SK-N-SH (cell line): ENCODE measurements around the gene TUBB3. TPM values are rescaled to one million over a fixed set of nuclear protein-coding genes. Genes with fewer than 3 reads are reported as not detected.

ENCODE experiments used
- CTCF ChIA-PET: fragments of 300-600, 350-600 bp; formaldehyde crosslinking; extraction: SDS; loops from one replicate; lab custom pipeline; 2021; lab: Yijun Ruan, JAX
- POLR2A ChIA-PET: fragments of 350-600 bp; sonication (Branson Sonifier 250); formaldehyde crosslinking; extraction: SDS; loops from one replicate; lab custom pipeline; 2020; ENCODE audit warnings: antibody characterized with exemption, inconsistent platforms; lab: Yijun Ruan, JAX
- DNase-seq: peaks from one replicate; pipeline ENCODE4 v3.0.0; 2012
- H2AFZ ChIP-seq: fragments of 200-600 bp; sonication (generic); 2 replicates; pipeline ENCODE4 v1.8.1; 2016; ENCODE audit warnings: antibody characterized with exemption, mild to moderate bottlenecking, low read depth
- H3F3A ChIP-seq: fragments of 200-600 bp; sonication (generic); replicated peaks from 2 replicates; pipeline ENCODE3; 2016; ENCODE audit warnings: antibody characterized with exemption, mild to moderate bottlenecking; ENCODE audit not compliant: insufficient read depth
- H3K27ac ChIP-seq, 2 experiments: fragments of 200-500 bp in 1 of 2; fragments of 200-600 bp in 1 of 2; sonication (Bioruptor generic) in 1 of 2; sonication (generic), shearing (Covaris generic) in 1 of 2; 2 replicates each; pipeline versions ENCODE4 v1.5.1 to v1.6.1; 2014 to 2016; ENCODE audit warnings: low read depth in 2 of 2, inconsistent platforms in 1 of 2, low read length in 1 of 2, mild to moderate bottlenecking in 1 of 2, mixed read lengths in 1 of 2
- H3K27me3 ChIP-seq: fragments of 200-600 bp; sonication (generic), shearing (Covaris generic); 2 replicates; pipeline ENCODE4 v1.6.1; 2016; ENCODE audit warnings: mixed run types; ENCODE audit not compliant: insufficient read depth
- H3K36me3 ChIP-seq, 2 experiments: fragments of 200-500 bp in 1 of 2; fragments of 200-600 bp in 1 of 2; sonication (Bioruptor generic) in 1 of 2; sonication (generic) in 1 of 2; replicated peaks in 1 of 2; 2 replicates each; pipeline versions ENCODE3 to v1.5.1; 2014 to 2016; ENCODE audit warnings: low read length in 1 of 2, mild to moderate bottlenecking in 1 of 2; ENCODE audit not compliant: insufficient read depth in 2 of 2, control insufficient read depth in 1 of 2
- H3K4me1 ChIP-seq, 2 experiments: fragments of 200-500 bp in 1 of 2; fragments of 200-600 bp in 1 of 2; sonication (Bioruptor generic) in 1 of 2; sonication (generic), shearing (Covaris generic) in 1 of 2; 2 replicates each; pipeline versions ENCODE4 v1.5.1 to v1.6.1; 2014 to 2016; ENCODE audit warnings: low read depth in 1 of 2, low read length in 1 of 2, mixed run types in 1 of 2; ENCODE audit not compliant: insufficient read depth in 2 of 2, control insufficient read depth in 1 of 2
- H3K4me2 ChIP-seq: fragments of 200-600 bp; sonication (generic), shearing (Covaris generic); 2 replicates; pipeline ENCODE4 v1.6.1; 2017; ENCODE audit warnings: mixed run types
- H3K4me3 ChIP-seq, 2 experiments: fragments of 200-500 bp in 1 of 2; fragments of 200-600 bp in 1 of 2; sonication (Bioruptor generic) in 1 of 2; sonication (generic), shearing (Covaris generic) in 1 of 2; 2 replicates each; pipeline versions ENCODE4 v1.5.1 to v1.8.1; 2014 to 2016; ENCODE audit warnings: low read depth in 2 of 2, inconsistent platforms in 1 of 2, low read length in 1 of 2, mild to moderate bottlenecking in 1 of 2, mixed read lengths in 1 of 2, moderate library complexity in 1 of 2
- H3K79me2 ChIP-seq: fragments of 200-600 bp; sonication (generic); 2 replicates; pipeline ENCODE4 v1.8.1; 2017; ENCODE audit warnings: mild to moderate bottlenecking; ENCODE audit not compliant: insufficient read depth
- H3K9ac ChIP-seq: fragments of 200-600 bp; sonication (generic); 2 replicates; pipeline ENCODE4 v1.6.1; 2017; ENCODE audit warnings: mixed run types
- H3K9me2 ChIP-seq: fragments of 200-600 bp; sonication (generic); 2 replicates; pipeline ENCODE4 v1.6.1; 2017; ENCODE audit warnings: mixed run types
- H3K9me3 ChIP-seq: fragments of 200-600 bp; sonication (generic); 2 replicates; pipeline ENCODE4 v1.6.1; 2017; ENCODE audit warnings: mixed run types, mild to moderate bottlenecking, moderate library complexity
- H4K20me1 ChIP-seq: fragments of 200-600 bp; sonication (generic); 2 replicates; pipeline ENCODE4 v1.6.1; 2017; ENCODE audit warnings: mild to moderate bottlenecking, mixed run types; ENCODE audit not compliant: insufficient read depth
- EP300 ChIP-seq, 2 experiments: IDR thresholded peaks; 2 replicates each; pipeline versions ENCODE4 v1.4.0 to v1.6.1; 2012; ENCODE audit warnings: borderline replicate concordance in 1 of 2, low read depth in 1 of 2, low read length in 1 of 2
- EZH2phosphoT487 ChIP-seq: fragments of 200-600 bp; sonication (generic); IDR thresholded peaks from 2 replicates; pipeline ENCODE4 v1.6.1; 2017; ENCODE audit warnings: low read depth, mixed run types, mild to moderate bottlenecking, antibody characterized with exemption, moderate library complexity, borderline replicate concordance
- FOSL2 ChIP-seq: IDR thresholded peaks from 2 replicates; pipeline ENCODE4 v1.4.0; 2012; ENCODE audit warnings: low read depth, mild to moderate bottlenecking, moderate library complexity, borderline replicate concordance
- FOXJ3 ChIP-seq: sonication (generic); formaldehyde crosslinking; IDR thresholded peaks from 2 replicates; pipeline ENCODE4 v1.5.1; 2020; ENCODE audit warnings: mild to moderate bottlenecking, missing genetic modification reagents
- GABPA ChIP-seq: IDR thresholded peaks from 2 replicates; pipeline ENCODE4 v1.4.0; 2012; ENCODE audit warnings: low read depth, mild to moderate bottlenecking
- MAX ChIP-seq: IDR thresholded peaks from 2 replicates; pipeline ENCODE4 v1.4.0; 2012; ENCODE audit warnings: low read depth
- NRF1 ChIP-seq: IDR thresholded peaks from 2 replicates; pipeline ENCODE4 v1.6.1; 2012; ENCODE audit warnings: low read depth, mild to moderate bottlenecking, low read length
- RCOR1 ChIP-seq: fragments of 150-350 bp; IDR thresholded peaks from 2 replicates; pipeline ENCODE4 v1.6.1; 2017; ENCODE audit warnings: antibody characterized with exemption, low read length
- RFX5 ChIP-seq: IDR thresholded peaks from 2 replicates; pipeline ENCODE4 v1.6.1; 2012; ENCODE audit warnings: mild to moderate bottlenecking, improper control_type of control experiment, low read length
- SMC3 ChIP-seq: IDR thresholded peaks from 2 replicates; pipeline ENCODE4 v1.6.1; 2012; ENCODE audit warnings: low read depth, low read length, improper control_type of control experiment
- TAF1 ChIP-seq: IDR thresholded peaks from 2 replicates; pipeline ENCODE4 v1.6.1; 2012; ENCODE audit warnings: low read depth, mild to moderate bottlenecking, low read length, moderate library complexity, borderline replicate concordance
- TEAD4 ChIP-seq: IDR thresholded peaks from 2 replicates; pipeline ENCODE4 v1.4.0; 2012; ENCODE audit warnings: mild to moderate bottlenecking, borderline replicate concordance; ENCODE audit not compliant: insufficient read depth
- YY1 ChIP-seq: IDR thresholded peaks from 2 replicates; pipeline ENCODE4 v1.4.0; 2012; ENCODE audit warnings: low read depth, mild to moderate bottlenecking
- ZBTB33 ChIP-seq: IDR thresholded peaks from 2 replicates; pipeline ENCODE4 v1.4.0; 2012; ENCODE audit warnings: low read depth, borderline replicate concordance
- WGBS: methylation state at CpG from one replicate; pipeline ENCODE4 v1.1.6; 2017; ENCODE audit warnings: low lambda C conversion rate; 5-methylcytosine and 5-hydroxymethylcytosine counted together
- polyA plus RNA-seq, 3 experiments: library from polyadenylated mRNA; depleted of rRNA; stranded (reverse); fragments of >200 nt; gene quantifications; 2 replicates each; pipeline ENCODE4 v1.2.3, GENCODE V29; 2012
- TF ChIP-seq, protein P1 (sequence below): IDR thresholded peaks from 2 replicates; pipeline ENCODE4; 2012

Gene TUBB3
- polyA plus RNA-seq, 1 of the 3 experiments (the other 2 are of a cell fraction), result 428 TPM

DNA sequence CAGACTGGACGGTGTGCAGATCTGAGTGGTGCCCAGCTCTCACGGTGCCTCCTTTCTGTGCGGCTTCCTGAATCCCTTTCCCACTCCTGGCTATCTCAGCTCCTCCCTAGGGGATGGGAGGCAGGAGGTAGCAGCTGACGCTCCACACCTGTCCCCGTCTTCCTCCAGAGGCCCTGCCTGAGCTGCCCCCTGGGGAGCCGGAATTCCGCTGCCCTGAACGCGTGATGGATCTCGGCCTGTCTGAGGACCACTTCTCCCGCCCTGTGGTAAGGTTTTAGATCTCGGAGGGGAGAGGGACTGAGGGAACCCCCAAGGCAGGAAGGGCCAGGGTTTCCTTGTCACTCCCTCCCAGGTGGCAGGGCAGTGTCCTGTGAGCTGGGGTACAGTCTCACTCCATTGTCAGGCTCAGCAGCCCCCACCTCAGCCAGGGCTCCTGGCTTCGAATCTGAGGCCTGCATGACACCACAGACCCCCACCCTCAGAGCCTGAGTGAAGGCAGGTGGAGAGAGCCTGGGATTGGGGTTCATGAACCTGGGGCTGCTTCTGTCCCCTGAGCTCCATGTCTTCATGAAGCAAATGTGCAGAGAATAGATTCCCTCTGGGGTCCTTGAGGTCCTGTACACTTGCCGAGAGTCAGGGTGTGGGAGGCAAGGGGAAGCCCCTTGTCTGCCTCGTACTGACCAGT is 32.0 kb downstream of the TUBB3 start:
- no peak overlapping the region for H3K9ac ChIP-seq
- H3K79me2 ChIP-seq, result peaks cover 18% of the 10 kb centered on the region; the same call in 1 of the 2 replicates
- no peak overlapping the region for H2AFZ ChIP-seq
- no peak for TF ChIP-seq GABPA
- TF ChIP-seq EZH2phosphoT487, result no peak
- TF ChIP-seq RCOR1, result no peak
- no peak for TF ChIP-seq FOSL2
- TF ChIP-seq EP300 (IDR thresholded peaks at IDR 0.05; ENCODE audit: borderline replicate concordance in 1 of 2, low read depth in 1 of 2, low read length in 1 of 2), result no peak
- TF ChIP-seq SMC3, result no peak
- TF ChIP-seq MAX, result no peak
- TF ChIP-seq, protein P1, sequence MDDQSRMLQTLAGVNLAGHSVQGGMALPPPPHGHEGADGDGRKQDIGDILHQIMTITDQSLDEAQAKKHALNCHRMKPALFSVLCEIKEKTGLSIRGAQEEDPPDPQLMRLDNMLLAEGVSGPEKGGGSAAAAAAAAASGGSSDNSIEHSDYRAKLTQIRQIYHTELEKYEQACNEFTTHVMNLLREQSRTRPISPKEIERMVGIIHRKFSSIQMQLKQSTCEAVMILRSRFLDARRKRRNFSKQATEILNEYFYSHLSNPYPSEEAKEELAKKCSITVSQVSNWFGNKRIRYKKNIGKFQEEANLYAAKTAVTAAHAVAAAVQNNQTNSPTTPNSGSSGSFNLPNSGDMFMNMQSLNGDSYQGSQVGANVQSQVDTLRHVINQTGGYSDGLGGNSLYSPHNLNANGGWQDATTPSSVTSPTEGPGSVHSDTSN, result no peak
- TF ChIP-seq FOXJ3 (CRISPR knock-in tag), result no peak
- TF ChIP-seq TEAD4, result no peak
- no peak for TF ChIP-seq ZBTB33
- TF ChIP-seq YY1, result no peak
- TF ChIP-seq TAF1, result no peak
- no peak for TF ChIP-seq RFX5
- no peak for TF ChIP-seq NRF1
- CTCF ChIA-PET, result interaction anchor here (0.8 to 1.2 kb wide), 3 partner anchors 17 to 249 kb away, joined by 3 read pairs; no protein-coding TSS in a partner anchor
- no peak overlapping the region for H3K4me2 ChIP-seq
- H3K9me3 ChIP-seq, result no peaks in the 10 kb centered on the region
- 95% methylated on average over 9 of the region's 15 CpGs for WGBS
- peaks cover 0 to 6% of the 10 kb centered on the region in 2 experiments; a peak in 1 of 4 replicates for H3K4me1 ChIP-seq
- H3K27me3 ChIP-seq, result no peaks in the 10 kb centered on the region
- no peak for DNase-seq
- H3K27ac ChIP-seq, result no peak overlapping the region
- H3K36me3 ChIP-seq, result peaks cover 0 to 21% of the 10 kb centered on the region in 2 experiments
- H3F3A ChIP-seq, result no peaks in the 10 kb centered on the region
- POLR2A ChIA-PET, result no interaction called here
- H4K20me1 ChIP-seq, result 0 out of 2 replicates have a peak, but pooled peaks cover 3% of the 10 kb centered on the region
- H3K4me3 ChIP-seq, result no peak overlapping the region
- no peaks in the 10 kb centered on the region for H3K9me2 ChIP-seq
